ENCODE results near the gene FBXO46. TPM values are rescaled to one million over a fixed set of nuclear protein-coding genes. Genes with fewer than 3 reads are reported as not detected.

Gene FBXO46
- total and polyA plus RNA-seq, 10 of the 15 experiments (the other 5 are each of a cell fraction or from before 2014, with no cell fraction given), result 2.5 to 61.5 (median 13.7) TPM

DNA sequence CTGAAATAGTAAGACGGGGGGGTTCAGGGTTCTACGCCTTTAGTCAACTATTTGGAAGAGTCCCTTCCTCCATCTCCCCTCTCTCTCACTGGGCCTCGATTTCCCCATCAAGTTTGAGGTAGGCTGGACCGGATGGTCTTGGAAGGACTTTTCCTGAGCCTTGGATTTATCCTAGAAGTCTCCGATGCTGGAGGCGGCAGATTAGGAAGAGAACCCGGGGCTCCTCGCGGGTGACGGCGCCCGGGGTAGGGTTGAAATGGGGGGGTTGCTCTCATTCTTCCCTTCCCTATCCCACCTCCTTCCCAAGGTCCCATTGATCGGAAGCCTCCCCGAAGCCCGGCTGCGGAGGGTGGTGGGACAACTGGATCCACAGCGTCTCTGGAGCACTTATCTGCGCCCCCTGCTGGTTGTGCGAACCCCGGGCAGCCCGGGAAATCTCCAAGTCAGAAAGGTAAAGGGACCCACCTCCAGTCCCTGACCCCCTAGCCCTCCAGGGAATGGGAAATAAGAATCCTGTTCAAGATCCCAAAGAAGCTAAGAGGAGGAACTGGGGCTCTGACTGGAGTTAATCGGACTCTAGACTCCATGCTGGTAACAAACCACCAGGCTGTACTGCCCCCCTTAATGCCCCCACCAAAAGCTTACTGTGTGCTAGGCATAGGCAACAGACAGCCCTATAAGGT, 37.4 kb downstream of the FBXO46 start (continued):
- TF ChIP-seq NKRF (conservative IDR thresholded peaks at IDR 0.05), result 0 out of 2 replicates have a peak, but pooled peaks have one; percentile 22
- no peak for TF ChIP-seq ZNF592 (IDR thresholded peaks at IDR 0.05)
- TF ChIP-seq, protein P1, sequence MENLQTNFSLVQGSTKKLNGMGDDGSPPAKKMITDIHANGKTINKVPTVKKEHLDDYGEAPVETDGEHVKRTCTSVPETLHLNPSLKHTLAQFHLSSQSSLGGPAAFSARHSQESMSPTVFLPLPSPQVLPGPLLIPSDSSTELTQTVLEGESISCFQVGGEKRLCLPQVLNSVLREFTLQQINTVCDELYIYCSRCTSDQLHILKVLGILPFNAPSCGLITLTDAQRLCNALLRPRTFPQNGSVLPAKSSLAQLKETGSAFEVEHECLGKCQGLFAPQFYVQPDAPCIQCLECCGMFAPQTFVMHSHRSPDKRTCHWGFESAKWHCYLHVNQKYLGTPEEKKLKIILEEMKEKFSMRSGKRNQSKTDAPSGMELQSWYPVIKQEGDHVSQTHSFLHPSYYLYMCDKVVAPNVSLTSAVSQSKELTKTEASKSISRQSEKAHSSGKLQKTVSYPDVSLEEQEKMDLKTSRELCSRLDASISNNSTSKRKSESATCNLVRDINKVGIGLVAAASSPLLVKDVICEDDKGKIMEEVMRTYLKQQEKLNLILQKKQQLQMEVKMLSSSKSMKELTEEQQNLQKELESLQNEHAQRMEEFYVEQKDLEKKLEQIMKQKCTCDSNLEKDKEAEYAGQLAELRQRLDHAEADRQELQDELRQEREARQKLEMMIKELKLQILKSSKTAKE (IDR thresholded peaks at IDR 0.05; ENCODE audit: low read depth, poor library complexity, severe bottlenecking), result peak; percentile 19
- TF ChIP-seq EED (IDR thresholded peaks at IDR 0.05; ENCODE audit: low read depth), result peak; percentile 80; the same call in 1 of the 2 replicates
- no peak for TF ChIP-seq EP300 (IDR thresholded peaks at IDR 0.05; ENCODE audit: borderline replicate concordance in 1 of 2, control insufficient read depth in 1 of 2, low read depth in 2 of 2, low read length in 2 of 2)
- TF ChIP-seq RAD21 (IDR thresholded peaks at IDR 0.05; ENCODE audit: insufficient read depth, low read depth, low read length), result peak; percentile 55
- TF ChIP-seq CREM (IDR thresholded peaks at IDR 0.05; ENCODE audit: low read depth), result no peak
- peak; percentile 72; the same call in 1 of the 2 replicates for TF ChIP-seq DPF2 (IDR thresholded peaks at IDR 0.05)
- TF ChIP-seq ZNF384 (IDR thresholded peaks at IDR 0.05; ENCODE audit: borderline replicate concordance, low read depth, low read length), result 0 out of 2 replicates have a peak, but pooled peaks have one; percentile 7
- TF ChIP-seq BHLHE40 (IDR thresholded peaks at IDR 0.05; ENCODE audit: borderline replicate concordance in 1 of 2, low read depth in 2 of 2, low read length in 1 of 2), result 0 out of 4 replicates have a peak, but pooled peaks of 1 of the 2 experiments have one; percentile 25
- TF ChIP-seq CTCF (IDR thresholded peaks at IDR 0.05 in 2 of 3, conservative IDR thresholded peaks at IDR 0.05 in 1 of 3; ENCODE audit: control insufficient read depth in 2 of 3, extremely low read depth in 1 of 3, insufficient read depth in 1 of 3, low read depth in 3 of 3, low read length in 3 of 3), result peak; percentile 81 to 96 (median 96)
- no peak for TF ChIP-seq NFIC (IDR thresholded peaks at IDR 0.05; ENCODE audit: low read depth, low read length)
- TF ChIP-seq IKZF1 (conservative IDR thresholded peaks at IDR 0.05), result peak; percentile 83
- no peak for TF ChIP-seq PAX8 (IDR thresholded peaks at IDR 0.05)
- TF ChIP-seq IKZF2 (IDR thresholded peaks at IDR 0.05), result peak; percentile 72 to 77
